Fibroblast of skin of abdomen (primary cell): Measurements from ENCODE around the gene ZNF480. TPM values are rescaled to one million over a fixed set of nuclear protein-coding genes. Genes with fewer than 3 reads are reported as not detected.
"Not testable (repeated sequence)": the region's sequence is repeated elsewhere in the genome, so short reads cannot be mapped to it uniquely, and the experiment has no call there.

ENCODE experiments used
- DNase-seq: peaks from one replicate; pipeline ENCODE4 v3.0.0-alpha.2; 2013
- polyA plus RNA-seq, 2 experiments: library from polyadenylated mRNA; unstranded; fragments of 120-200 nt; gene quantifications; one replicate each; pipeline ENCODE4 v1.2.1, GENCODE V29; 2013; ENCODE audit not compliant: insufficient read length in 2 of 2

ZNF480 gene
- 11.1 TPM for polyA plus RNA-seq (2013, experiment 1 of 2; ENCODE audit: insufficient read length)
- 10.2 TPM for polyA plus RNA-seq (2013, experiment 2 of 2; ENCODE audit: insufficient read length)

GRCh38 chr19:52296773-52297600 is at the start of gene ZNF480:
TSS of gene ZNF480 (plus strand) at chr19:52297169. CDS start at chr19:52300413, 3,244 bp downstream.
- peak; percentile 79 for DNase-seq

DNA sequence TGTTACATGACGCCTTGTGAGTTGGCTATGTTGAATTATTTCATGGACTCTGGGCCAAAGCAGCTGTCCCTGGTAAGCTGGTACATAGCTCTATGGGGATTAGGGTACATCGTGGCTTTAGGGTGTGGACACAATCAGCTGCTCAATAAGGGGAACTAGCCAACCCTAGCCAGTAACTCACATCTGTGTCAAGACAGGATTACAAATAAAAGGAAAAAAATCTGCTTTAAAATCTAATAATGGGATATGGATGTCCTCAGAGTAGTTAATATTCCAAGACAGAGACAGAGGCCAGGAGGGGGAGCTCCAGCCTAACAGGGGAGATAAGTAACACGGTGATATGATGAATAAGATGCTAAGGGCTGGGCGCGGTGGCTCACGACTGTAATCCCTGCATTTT is 48.7 kb upstream of the ZNF480 start:
- peak; percentile 5 for DNase-seq

- no peak for DNase-seq
Measured at GRCh38 chr19:52258426-52258825, 38.5 kb upstream of the ZNF480 start.

GRCh38 chr19:52265556-52265955 is 31.4 kb upstream of the ZNF480 start:
- DNase-seq = not testable (repeated sequence)

DNA sequence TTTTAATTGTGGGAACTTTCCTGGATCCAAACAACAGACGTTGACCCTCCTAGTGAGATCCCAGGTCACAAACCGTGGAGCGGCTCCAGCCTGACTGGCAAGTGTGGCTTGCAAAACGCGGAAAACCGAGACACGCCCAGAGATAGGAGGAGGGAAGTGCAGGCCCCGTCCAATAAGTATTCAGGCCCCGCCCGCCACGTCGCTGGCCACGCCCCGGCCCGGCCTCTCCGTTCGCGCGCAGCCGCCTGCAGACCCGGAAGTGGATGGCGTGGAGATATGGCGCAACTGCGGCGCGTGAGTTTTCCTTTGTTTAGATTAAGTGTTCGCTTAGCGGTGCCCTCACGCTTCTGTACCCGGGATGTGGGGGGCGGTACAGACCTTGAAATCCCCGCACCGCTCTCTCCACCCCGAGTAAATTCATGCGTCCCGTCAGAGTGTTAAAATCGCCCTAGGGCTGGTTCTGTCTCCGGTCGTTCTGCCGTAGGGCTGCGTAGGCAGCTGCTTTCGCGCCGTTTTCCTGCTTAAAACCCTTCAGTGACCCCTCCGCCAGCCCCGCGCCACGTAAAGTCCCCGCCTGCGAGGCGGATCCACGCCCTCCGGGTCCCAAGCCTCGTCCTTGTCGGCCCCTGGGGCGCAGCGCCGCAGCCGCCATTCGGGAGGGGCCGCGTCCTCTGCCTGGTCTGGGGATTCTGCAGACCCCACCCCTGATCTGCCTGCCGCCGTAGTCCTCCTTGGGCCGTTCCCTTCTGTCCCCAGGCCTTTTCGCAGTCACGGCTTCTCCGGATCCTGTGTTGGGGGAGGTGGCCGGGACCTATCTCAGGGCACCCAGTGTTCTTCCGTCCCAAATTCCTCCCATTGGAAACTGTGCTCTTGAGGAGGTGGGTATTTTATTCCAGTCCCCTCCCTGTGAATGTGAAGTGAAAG is 27.4 kb upstream of the ZNF480 start, which contains the start of gene ZNF766:
ZNF766 (plus strand) TSS at position 250 of the 924 bp plus-strand sequence; CDS start at position 277, 27 bp downstream.
- peak; percentile 94 for DNase-seq

DNA sequence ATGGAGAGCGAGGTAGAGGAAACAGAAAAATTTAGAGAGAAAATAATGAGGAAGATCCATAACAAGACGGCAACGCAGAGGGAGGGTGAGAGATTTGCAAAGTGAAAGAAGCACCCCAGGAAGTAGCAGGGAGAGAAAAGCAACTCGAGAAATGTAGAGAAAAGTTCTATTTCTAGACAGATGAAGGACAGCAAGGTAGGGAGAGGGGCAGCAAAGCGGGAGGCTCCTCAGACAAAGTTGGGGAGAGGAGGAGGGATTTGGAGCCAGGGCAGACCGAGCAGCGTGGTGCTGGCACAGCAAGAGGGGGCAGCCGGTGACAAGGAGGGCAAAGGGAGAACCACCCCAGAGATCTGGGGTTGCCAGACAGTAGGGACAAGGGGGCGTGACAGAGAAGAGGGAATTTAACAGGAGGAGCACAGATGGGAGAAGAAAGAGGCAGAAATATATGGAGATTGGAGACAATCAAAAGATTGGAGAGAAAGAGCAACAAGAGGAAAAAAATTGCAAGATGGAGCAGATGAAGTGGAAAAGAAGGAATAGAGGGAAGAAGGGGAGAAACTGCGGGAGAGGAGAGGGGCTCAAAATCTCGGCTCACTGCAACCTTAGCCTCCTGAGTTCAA is 26.6 kb upstream of the ZNF480 start:
- DNase-seq = peak; percentile 22

DNA sequence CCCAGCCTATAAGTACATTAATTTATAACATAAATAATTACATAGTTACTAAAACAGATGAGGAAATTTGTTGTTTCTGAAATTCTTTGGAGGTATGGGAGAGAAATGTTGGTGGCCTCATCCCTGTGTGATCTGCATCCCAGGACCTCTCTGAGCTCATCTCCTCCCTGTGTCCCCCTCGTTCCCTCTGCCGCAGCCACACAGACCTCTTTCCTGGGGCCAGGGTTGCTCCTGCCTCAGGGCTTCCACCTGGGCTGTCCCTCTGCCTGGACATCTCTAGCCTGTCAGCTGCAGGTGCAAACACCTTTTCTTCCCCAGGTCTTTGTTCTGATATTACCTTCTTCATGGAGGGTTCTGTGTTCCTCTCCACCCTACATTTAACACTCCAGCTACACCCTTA is 23.7 kb upstream of the ZNF480 start:
- no peak for DNase-seq

GRCh38 chr19:52274191-52274590 is 22.8 kb upstream of the ZNF480 start:
- DNase-seq = no peak

DNA sequence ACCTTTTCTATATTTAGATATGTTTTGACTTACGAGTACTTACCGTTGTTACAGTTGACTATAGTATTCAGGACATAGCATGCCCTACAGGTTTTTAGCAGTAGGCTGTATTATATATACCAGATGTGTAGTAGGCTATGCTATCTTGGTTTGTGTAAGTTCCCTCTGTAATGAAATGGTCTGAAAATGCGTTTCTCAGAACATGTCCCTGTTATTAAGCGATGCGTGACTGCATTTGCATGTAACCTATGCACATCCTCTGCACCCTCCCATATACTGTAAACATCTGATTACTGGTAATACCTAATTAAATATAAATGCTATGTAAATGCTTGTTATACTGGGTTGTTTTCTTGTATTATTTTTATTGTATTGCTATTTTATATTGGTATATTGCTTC is 21.0 kb upstream of the ZNF480 start:
- DNase-seq = no peak

GRCh38 chr19:52277471-52277870 is 19.5 kb upstream of the ZNF480 start:
- DNase-seq = no peak

DNA sequence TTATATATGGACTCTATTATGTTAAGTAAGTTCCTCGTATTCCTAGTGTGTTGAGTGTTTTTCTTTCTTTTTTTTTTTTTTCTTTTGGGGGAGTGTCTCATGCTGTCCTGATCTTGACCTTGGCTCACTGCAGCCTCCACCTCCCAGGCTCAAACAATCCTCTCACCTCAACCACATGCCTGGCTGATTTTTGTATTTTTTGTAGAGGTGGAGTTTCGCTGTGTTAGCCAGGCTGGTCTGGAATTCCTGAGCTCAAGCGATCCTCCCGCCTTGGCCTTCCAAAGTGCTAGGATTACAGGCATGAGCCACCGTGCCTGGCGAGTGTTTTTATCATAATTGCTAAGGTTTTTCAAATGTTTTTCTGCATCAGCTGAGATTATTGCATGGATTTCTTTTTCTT is 10.7 kb upstream of the ZNF480 start:
- DNase-seq = no peak

DNA sequence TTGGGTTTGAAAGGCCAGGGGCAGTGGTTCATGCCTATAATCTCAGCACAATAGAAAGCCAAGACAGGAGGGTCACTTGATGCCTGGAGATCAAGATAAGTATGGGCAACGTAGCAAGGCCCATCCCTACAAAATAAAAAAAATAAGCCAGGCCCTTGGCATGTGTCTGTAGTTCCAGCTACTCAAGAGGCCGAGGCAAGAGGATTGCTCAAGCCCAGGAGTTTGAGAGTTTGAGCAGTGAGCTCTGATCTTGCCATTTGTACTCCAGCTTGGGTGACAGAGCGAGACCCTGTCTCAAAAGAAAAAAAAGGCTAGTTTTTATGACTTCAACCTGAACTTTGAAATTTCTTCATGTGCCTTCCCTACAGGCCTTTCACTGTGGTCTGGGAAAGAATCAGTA is 5.2 kb upstream of the ZNF480 start:
- DNase-seq = no peak

GRCh38 chr19:52292946-52293345 is 4.0 kb upstream of the ZNF480 start:
- DNase-seq = not testable (repeated sequence)

- DNase-seq = no peak
Measured at GRCh38 chr19:52296400-52296772, 583 bp upstream of the ZNF480 start.

DNA sequence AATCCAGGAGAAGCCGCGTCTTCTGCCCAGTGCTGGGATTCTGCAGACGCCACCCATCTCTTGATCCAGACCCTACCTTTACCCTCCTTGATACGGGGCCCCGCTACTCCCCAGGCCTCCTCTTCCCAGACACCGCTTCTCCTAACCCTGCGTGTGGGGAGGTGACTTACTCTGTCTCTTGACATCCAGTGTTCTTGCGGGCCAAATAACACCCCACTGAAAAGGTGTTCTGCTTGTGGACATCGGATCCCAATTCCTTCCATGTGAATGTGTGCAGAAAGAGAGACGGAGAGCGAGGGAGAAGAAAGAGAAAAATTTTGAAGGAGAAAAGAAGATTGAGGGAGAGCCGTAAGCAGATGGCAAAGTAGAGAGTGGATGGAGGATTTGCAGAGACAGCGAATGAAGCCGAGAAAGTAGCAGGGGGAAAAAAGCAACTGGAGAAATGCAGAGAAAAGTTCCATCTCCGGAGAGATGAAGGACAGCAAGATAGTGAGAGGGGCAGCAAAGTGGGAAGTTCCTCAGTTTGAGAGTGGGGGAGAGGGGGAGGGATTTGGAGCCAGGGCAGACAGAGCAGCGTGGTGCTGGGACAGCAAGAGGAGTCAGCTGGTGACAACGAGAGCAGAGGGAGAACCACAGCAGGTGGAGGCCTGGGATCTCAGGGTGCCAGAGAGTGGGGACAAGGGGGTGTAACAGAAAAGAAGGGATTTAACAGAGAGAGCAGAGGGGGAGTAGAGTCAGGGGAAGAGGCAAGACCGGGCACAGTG is 814 bp downstream of the ZNF480 start:
- no peak for DNase-seq

DNA sequence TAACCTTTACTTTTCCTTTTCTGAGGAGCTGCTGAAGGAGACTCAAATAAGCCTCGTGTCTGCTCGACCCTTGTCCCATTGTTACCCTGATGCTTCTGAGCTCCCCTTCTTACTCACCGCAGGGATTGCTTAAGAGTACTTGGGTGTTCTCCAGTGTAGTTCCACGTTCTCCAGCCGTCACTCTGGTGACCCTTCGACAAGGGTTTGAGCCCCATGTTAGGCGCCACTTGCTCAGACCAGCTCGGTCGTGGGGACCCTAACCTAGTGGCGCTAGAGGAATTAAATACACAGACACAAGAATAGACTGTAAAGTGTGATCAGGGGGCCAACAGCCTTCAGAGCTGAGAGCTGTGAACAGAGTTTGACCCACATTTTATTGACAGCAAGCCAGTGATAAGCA is 10.3 kb downstream of the ZNF480 start:
- peak; percentile 13 for DNase-seq

GRCh38 chr19:52322429-52322828 is 25.5 kb downstream of the ZNF480 start:
- no peak for DNase-seq

GRCh38 chr19:52331757-52332156 is 34.8 kb downstream of the ZNF480 start:
- DNase-seq = no peak

DNA sequence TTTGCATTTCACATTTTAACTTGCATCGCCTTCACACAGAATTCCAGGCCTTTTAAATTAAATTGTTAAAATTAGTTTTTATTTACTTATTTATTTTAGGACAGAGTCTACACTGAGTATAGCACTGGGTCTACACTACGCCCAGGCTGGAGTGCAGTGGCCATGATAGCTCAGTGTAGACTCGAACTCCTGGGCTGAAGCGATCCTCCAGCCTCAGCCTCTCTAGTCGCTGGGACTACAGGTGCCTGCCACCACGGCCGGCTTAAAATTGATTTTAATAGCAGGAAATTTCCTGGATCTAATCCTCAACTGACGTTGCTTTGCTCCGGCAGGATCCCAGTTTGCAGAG is 38.8 kb downstream of the ZNF480 start:
- DNase-seq = no peak

DNA sequence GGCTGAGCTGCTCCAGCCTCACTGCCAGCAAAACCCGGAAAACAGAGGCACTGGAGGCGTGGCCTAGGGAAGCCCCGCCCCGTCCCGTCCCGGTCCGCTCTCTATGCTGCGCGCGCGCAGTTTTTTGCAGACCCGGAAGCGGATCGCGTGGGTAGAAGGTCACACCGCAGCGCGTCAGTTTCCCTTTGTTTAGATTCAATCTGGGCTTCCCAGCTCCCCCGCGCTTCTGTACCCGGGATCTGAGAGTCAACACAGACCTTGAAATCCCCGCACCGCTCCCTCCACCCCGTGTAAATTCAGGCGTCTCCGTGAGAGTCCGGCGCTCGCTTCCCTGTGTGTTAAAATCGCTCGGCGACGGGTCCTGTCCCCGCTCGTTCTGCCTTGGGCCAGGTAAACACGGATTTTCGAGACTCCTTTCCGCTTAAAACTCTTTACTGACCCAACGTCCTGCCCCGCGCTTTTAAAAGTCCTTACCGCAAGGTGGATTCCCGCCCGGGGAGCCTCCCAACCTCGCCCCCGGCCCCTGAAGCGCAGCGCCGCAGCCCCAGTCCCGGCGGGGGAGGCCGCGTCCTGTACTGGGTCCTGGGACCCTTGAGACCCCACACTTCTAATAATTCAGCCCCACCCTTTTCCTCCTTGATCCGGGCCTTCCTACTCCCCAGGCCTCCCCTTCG is 39.3 kb downstream of the ZNF480 start, which contains the start of gene ZNF610:
ZNF610 (plus strand) TSS at position 127 of the 674 bp plus-strand sequence. CDS start 12,930 bp downstream, outside the sequence.
- DNase-seq = peak; percentile 85

DNA sequence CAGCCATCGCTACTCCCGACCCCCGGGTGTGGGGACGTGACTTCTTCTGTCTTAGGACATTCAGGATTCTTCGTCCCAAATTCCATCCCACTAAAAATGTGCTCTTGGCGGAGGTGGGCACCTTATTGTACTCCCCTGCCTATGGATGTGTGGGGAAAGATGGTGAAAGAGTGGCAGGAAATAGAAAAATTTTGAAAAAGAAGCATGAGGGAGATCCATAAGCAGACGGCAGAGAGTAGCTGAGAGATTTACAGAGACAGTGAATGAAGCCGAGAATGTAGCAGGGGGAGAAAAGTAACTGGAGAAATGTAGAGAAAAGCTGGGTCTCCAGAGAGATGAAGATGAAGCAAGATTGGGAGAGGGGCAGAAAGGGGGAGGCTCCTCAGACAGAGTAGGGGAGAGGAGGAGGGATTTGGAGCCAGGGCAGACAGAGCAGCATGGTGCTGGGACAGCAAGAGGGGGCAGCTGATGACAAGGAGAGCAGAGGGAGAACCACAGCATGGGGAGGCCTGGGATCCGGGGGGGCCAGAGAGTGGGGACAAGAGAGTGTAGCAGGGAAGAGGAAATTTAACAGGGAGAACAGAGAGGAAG is 39.9 kb downstream of the ZNF480 start:
- no peak for DNase-seq
